Neural progenitor cell (in vitro differentiated cells): ENCODE measurements around the gene PPP4R3C. TPM values are rescaled to one million over a fixed set of nuclear protein-coding genes. Genes with fewer than 3 reads are reported as not detected.

Source experiments
- DNase-seq: peaks from one replicate; pipeline ENCODE4 v3.0.0-alpha.2; 2016; ENCODE audit warnings: low spot score
- H2AFZ ChIP-seq: fragments of 200-600 bp; sonication (generic); replicated peaks from 2 replicates; pipeline ENCODE4 v1.6.1; 2016; ENCODE audit warnings: antibody characterized with exemption
- H3F3A ChIP-seq: fragments of 200-600 bp; sonication (generic); 2 replicates; pipeline ENCODE4 v1.6.1; 2016; ENCODE audit warnings: antibody characterized with exemption, low read depth
- H3K27ac ChIP-seq: fragments of 200-600 bp; sonication (generic); 2 replicates; pipeline ENCODE4 v1.5.1; 2016; ENCODE audit warnings: mild to moderate bottlenecking
- H3K27me3 ChIP-seq: fragments of 200-600 bp; sonication (generic); 2 replicates; pipeline ENCODE4 v1.6.1; 2016; ENCODE audit warnings: mild to moderate bottlenecking, moderate library complexity
- H3K36me3 ChIP-seq: fragments of 200-600 bp; sonication (generic); 2 replicates; pipeline ENCODE4 v1.5.1; 2016
- H3K4me1 ChIP-seq: fragments of 200-600 bp; sonication (generic); 2 replicates; pipeline ENCODE4 v1.6.1; 2016; ENCODE audit warnings: mixed run types
- H3K4me2 ChIP-seq: fragments of 200-600 bp; sonication (generic); 2 replicates; pipeline ENCODE4 v1.6.1; 2016
- H3K4me3 ChIP-seq: fragments of 200-600 bp; sonication (generic); 2 replicates; pipeline ENCODE4 v1.5.1; 2016
- H3K79me2 ChIP-seq: fragments of 200-600 bp; sonication (generic); 2 replicates; pipeline ENCODE4 v1.6.1; 2016; ENCODE audit warnings: low read depth
- H3K9ac ChIP-seq: fragments of 200-600 bp; sonication (generic); 2 replicates; pipeline ENCODE4 v1.6.1; 2016
- H3K9me3 ChIP-seq: fragments of 200-600 bp; sonication (generic); 2 replicates; pipeline ENCODE4 v1.5.1; 2016; ENCODE audit warnings: low read depth
- H4K20me1 ChIP-seq: fragments of 200-600 bp; sonication (generic); 2 replicates; pipeline ENCODE4 v1.6.1; 2016; ENCODE audit warnings: low read depth
- H3K27ac Mint-ChIP-seq: 3 replicates; pipeline ENCODE4 v1.8.0; 2021; ENCODE audit warnings: mixed read lengths
- H3K27me3 Mint-ChIP-seq: 2 replicates; pipeline ENCODE4 v1.8.0; 2022; ENCODE audit warnings: low read depth, mild to moderate bottlenecking, inconsistent platforms, moderate library complexity, mixed read lengths; ENCODE audit not compliant: insufficient read depth
- H3K36me3 Mint-ChIP-seq: 3 replicates; pipeline ENCODE4 v1.8.0; 2021; ENCODE audit warnings: mixed read lengths
- H3K4me1 Mint-ChIP-seq: 3 replicates; pipeline ENCODE4 v1.8.0; 2021; ENCODE audit warnings: mixed read lengths
- H3K4me3 Mint-ChIP-seq: 3 replicates; pipeline ENCODE4 v1.8.0; 2021; ENCODE audit warnings: mild to moderate bottlenecking, moderate library complexity, mixed read lengths
- H3K9me3 Mint-ChIP-seq: 3 replicates; pipeline ENCODE4 v1.8.0; 2020; ENCODE audit warnings: mixed read lengths
- EZH2 ChIP-seq: fragments of 200-600 bp; sonication (generic); IDR thresholded peaks from 2 replicates; pipeline ENCODE4 v1.6.1; 2017; ENCODE audit warnings: antibody characterized with exemption, mild to moderate bottlenecking, moderate library complexity
- EZH2phosphoT487 ChIP-seq: fragments of 200-600 bp; sonication (generic); IDR thresholded peaks from 2 replicates; pipeline ENCODE4 v1.6.1; 2017; ENCODE audit warnings: antibody characterized with exemption
- total RNA-seq: library from RNA; depleted of rRNA; stranded (reverse); fragments of >200 nt; gene quantifications from 2 replicates; pipeline ENCODE4 v1.2.3, GENCODE V29; 2015; ENCODE audit warnings: low replicate concordance
- TF ChIP-seq, protein P1 (sequence below): fragments of 200-600 bp; sonication (generic); IDR thresholded peaks from 2 replicates; pipeline ENCODE4 v1.5.1; 2017; ENCODE audit warnings: antibody characterized with exemption, mild to moderate bottlenecking

PPP4R3C gene
- total RNA-seq, 1 donor from 2014 or later: not detected

GRCh38 chrX:27446423-27446822, 16.7 kb downstream of the PPP4R3C start:
- H3K36me3 Mint-ChIP-seq: no peaks in the 10 kb centered on the region
- Histone ChIP-seq H3K9me3 (peaks cover 4% of the 10 kb centered on the region), H3K9ac (no peak overlapping the region), H3K27ac (no peak overlapping the region), H3K4me1 (no peaks in the 10 kb centered on the region), H3K36me3 (no peaks in the 10 kb centered on the region), H2AFZ (no peak overlapping the region), H4K20me1 (no peaks in the 10 kb centered on the region), H3K4me2 (no peak overlapping the region), H3K4me3 (no peak overlapping the region), H3F3A (no peaks in the 10 kb centered on the region), H3K27me3 (no peaks in the 10 kb centered on the region), H3K79me2 (no peaks in the 10 kb centered on the region)
- no peak overlapping the region for H3K27ac Mint-ChIP-seq
- TF ChIP-seq, protein P1, sequence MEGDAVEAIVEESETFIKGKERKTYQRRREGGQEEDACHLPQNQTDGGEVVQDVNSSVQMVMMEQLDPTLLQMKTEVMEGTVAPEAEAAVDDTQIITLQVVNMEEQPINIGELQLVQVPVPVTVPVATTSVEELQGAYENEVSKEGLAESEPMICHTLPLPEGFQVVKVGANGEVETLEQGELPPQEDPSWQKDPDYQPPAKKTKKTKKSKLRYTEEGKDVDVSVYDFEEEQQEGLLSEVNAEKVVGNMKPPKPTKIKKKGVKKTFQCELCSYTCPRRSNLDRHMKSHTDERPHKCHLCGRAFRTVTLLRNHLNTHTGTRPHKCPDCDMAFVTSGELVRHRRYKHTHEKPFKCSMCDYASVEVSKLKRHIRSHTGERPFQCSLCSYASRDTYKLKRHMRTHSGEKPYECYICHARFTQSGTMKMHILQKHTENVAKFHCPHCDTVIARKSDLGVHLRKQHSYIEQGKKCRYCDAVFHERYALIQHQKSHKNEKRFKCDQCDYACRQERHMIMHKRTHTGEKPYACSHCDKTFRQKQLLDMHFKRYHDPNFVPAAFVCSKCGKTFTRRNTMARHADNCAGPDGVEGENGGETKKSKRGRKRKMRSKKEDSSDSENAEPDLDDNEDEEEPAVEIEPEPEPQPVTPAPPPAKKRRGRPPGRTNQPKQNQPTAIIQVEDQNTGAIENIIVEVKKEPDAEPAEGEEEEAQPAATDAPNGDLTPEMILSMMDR: no peak
- TF ChIP-seq EZH2phosphoT487 (no peak), EZH2 (no peak)
- no peak for DNase-seq
- H3K27me3 Mint-ChIP-seq: peaks cover 3% of the 10 kb centered on the region
- H3K9me3 Mint-ChIP-seq: peaks cover 6% of the 10 kb centered on the region
- no peak overlapping the region for H3K4me3 Mint-ChIP-seq
- no peaks in the 10 kb centered on the region for H3K4me1 Mint-ChIP-seq

GRCh38 chrX:27445438-27445837, 17.7 kb downstream of the PPP4R3C start:
- no peak overlapping the region for H3K4me3 Mint-ChIP-seq
- Histone ChIP-seq H3K4me2 (no peak overlapping the region), H3K36me3 (no peaks in the 10 kb centered on the region), H3K79me2 (no peaks in the 10 kb centered on the region), H3K9ac (no peak overlapping the region), H4K20me1 (no peaks in the 10 kb centered on the region), H3K27ac (no peak overlapping the region), H3K4me3 (no peak overlapping the region), H3F3A (no peaks in the 10 kb centered on the region), H3K9me3 (peaks cover 4% of the 10 kb centered on the region), H3K27me3 (no peaks in the 10 kb centered on the region), H3K4me1 (no peaks in the 10 kb centered on the region), H2AFZ (no peak overlapping the region)
- no peak overlapping the region for H3K27ac Mint-ChIP-seq
- H3K9me3 Mint-ChIP-seq: peaks cover 6% of the 10 kb centered on the region
- peaks cover 3% of the 10 kb centered on the region for H3K27me3 Mint-ChIP-seq
- no peaks in the 10 kb centered on the region for H3K4me1 Mint-ChIP-seq
- TF ChIP-seq EZH2 (no peak), EZH2phosphoT487 (no peak)
- TF ChIP-seq, protein P1: no peak
- no peaks in the 10 kb centered on the region for H3K36me3 Mint-ChIP-seq
- no peak for DNase-seq

GRCh38 chrX:27444093-27444908, 18.8 kb downstream of the PPP4R3C start:
- no peak for DNase-seq
- Histone ChIP-seq H3K4me1 (no peaks in the 10 kb centered on the region), H4K20me1 (no peaks in the 10 kb centered on the region), H3K27ac (no peak overlapping the region), H3K9me3 (peaks cover 4% of the 10 kb centered on the region), H3K79me2 (no peaks in the 10 kb centered on the region), H3K4me3 (no peak overlapping the region), H3K4me2 (no peak overlapping the region), H3K36me3 (no peaks in the 10 kb centered on the region), H3K9ac (no peak overlapping the region), H2AFZ (no peak overlapping the region), H3K27me3 (no peaks in the 10 kb centered on the region), H3F3A (no peaks in the 10 kb centered on the region)
- Mint-ChIP-seq H3K4me3 (no peak overlapping the region), H3K27me3 (peaks cover 3% of the 10 kb centered on the region), H3K4me1 (no peaks in the 10 kb centered on the region), H3K9me3 (peaks cover 6% of the 10 kb centered on the region), H3K27ac (no peak overlapping the region), H3K36me3 (no peaks in the 10 kb centered on the region)
- TF ChIP-seq, protein P1: no peak
- no peak for TF ChIP-seq EZH2phosphoT487
- TF ChIP-seq EZH2: no peak
